Natural killer cell (primary cell): ENCODE results near the gene P4HA2. TPM values are rescaled to one million over a fixed set of nuclear protein-coding genes. Genes with fewer than 3 reads are reported as not detected.

Experiments
- ATAC-seq, 3 donors: fragments of 150-1000 bp in 2 of 3; fragments of 200-7000 bp in 1 of 3; cut with Tn5 transposase; 1 replicate in 1 of 3; 2 replicates in 2 of 3; pipeline ENCODE4 v1.10.0; 2021; ENCODE audit warnings: mild to moderate bottlenecking in 2 of 3, moderate library complexity in 2 of 3
- DNase-seq, 2 donors: peaks; one replicate each; pipeline versions ENCODE4 v3.0.0 to v3.0.0-alpha.2; 2013 to 2021; ENCODE audit warnings: mixed read lengths in 1 of 2
- H3K27ac ChIP-seq: one replicate; pipeline ENCODE4 v1.5.1; 2013; ENCODE audit warnings: mild to moderate bottlenecking, low read length
- H3K27me3 ChIP-seq: one replicate; pipeline ENCODE4 v1.6.1; 2013; ENCODE audit warnings: low read length; ENCODE audit not compliant: control insufficient read depth, insufficient read depth
- H3K36me3 ChIP-seq: one replicate; pipeline ENCODE4 v1.6.1; 2013; ENCODE audit warnings: low read length; ENCODE audit not compliant: control insufficient read depth, insufficient read depth
- H3K4me1 ChIP-seq: one replicate; pipeline ENCODE4 v1.6.1; 2013; ENCODE audit warnings: low read length; ENCODE audit not compliant: control insufficient read depth, insufficient read depth
- H3K4me3 ChIP-seq: one replicate; pipeline ENCODE4 v1.5.1; 2013; ENCODE audit warnings: low read length
- H3K9me3 ChIP-seq: one replicate; pipeline ENCODE4 v1.6.1; 2013; ENCODE audit warnings: low read length; ENCODE audit not compliant: control insufficient read depth, insufficient read depth
- H3K27ac Mint-ChIP-seq, 2 donors: one replicate each; pipeline ENCODE4 v1.8.0; 2022; ENCODE audit warnings: mild to moderate bottlenecking in 2 of 2, mixed read lengths in 2 of 2, moderate library complexity in 1 of 2
- H3K27me3 Mint-ChIP-seq, 2 donors: one replicate each; pipeline ENCODE4 v1.8.0; 2022; ENCODE audit warnings: low read depth in 2 of 2, mixed read lengths in 2 of 2
- H3K36me3 Mint-ChIP-seq: one replicate; pipeline ENCODE4 v1.8.0; 2022; ENCODE audit warnings: mixed read lengths
- H3K4me1 Mint-ChIP-seq, 2 donors: one replicate each; pipeline ENCODE4 v1.8.0; 2022; ENCODE audit warnings: mixed read lengths in 2 of 2
- H3K4me3 Mint-ChIP-seq: one replicate; pipeline ENCODE4 v1.8.0; 2022; ENCODE audit warnings: mild to moderate bottlenecking, moderate library complexity, mixed read lengths
- H3K9me3 Mint-ChIP-seq, 2 donors: one replicate each; pipeline ENCODE4 v1.8.0; 2022; ENCODE audit warnings: mixed read lengths in 2 of 2
- WGBS: methylation state at CpG from one replicate; pipeline ENCODE4 v1.1.7; 2013; ENCODE audit warnings: missing lambda C conversion rate; ENCODE audit not compliant: insufficient coverage; 5-methylcytosine and 5-hydroxymethylcytosine counted together
- intact Hi-C: fragments of 100-400 bp; cut with micrococcal nuclease; formaldehyde crosslinking; loops from one replicate; pipeline ENCODE4 v1.14.2; 2022
- total RNA-seq, 4 donors: library from RNA; stranded (reverse); fragments of 120-200 nt in 1 of 4; gene quantifications; one replicate each; pipeline versions ENCODE4 v1.2.3 to v1.2.4, GENCODE V29; 2013 to 2022
- TF ChIP-seq, protein P1 (sequence below): fragments of 200-600 bp; IDR thresholded peaks from one replicate; pipeline ENCODE4 v1.8.0; 2022; ENCODE audit warnings: antibody characterized with exemption

Gene P4HA2
- total RNA-seq, 3 donors from 2014 or later (not counting 1 experiment from before 2014, with no cell fraction given), result 0.20 TPM; not detected in 2

DNA sequence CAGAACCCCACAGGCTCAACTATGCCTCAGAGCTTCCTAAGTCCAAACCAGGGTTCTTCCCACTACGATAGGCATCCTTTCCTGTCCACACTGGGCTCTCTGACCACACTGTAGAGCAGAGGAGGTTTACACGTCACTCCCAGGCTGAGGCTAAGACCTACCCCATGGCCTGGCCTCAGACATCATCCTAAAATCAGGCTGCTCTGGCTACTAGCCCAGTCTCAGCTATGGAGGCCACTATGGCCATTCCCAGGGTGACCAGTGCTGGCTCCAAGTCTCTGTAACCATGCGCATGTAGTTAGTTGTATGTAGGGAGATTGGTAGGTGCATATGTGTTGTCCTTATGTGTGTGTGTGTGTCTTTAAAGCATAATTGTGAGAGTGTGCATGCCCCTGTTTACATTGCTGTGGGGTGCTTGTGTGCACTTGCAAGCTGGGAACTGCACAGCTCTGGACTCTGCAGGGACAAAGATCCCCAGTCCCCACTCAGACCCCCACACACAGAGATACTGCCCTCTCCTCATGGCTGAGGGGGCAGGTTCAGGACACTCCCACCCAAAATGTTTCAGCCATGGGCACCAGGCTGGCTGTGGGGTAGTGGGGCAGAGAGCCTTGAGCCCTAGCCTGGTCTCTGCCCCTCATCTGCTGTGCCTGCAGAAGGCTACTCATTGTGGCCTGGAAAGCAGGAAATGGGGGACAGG lies 42.1 kb upstream of the P4HA2 start:
- ATAC-seq (no peak), DNase-seq (no peak)
- H3K4me3 Mint-ChIP-seq, result no peak overlapping the region
- H3K27me3 Mint-ChIP-seq, result peaks cover 15 to 17% of the 10 kb centered on the region in 2 donors
- Histone ChIP-seq H3K36me3 (no peaks in the 10 kb centered on the region), H3K27ac (no peak overlapping the region), H3K27me3 (peaks cover 4% of the 10 kb centered on the region), H3K4me1 (peaks cover 8% of the 10 kb centered on the region), H3K9me3 (no peaks in the 10 kb centered on the region), H3K4me3 (no peak overlapping the region)
- WGBS, result 89% methylated on average over 3 of the region's 3 CpGs
- TF ChIP-seq, protein P1, sequence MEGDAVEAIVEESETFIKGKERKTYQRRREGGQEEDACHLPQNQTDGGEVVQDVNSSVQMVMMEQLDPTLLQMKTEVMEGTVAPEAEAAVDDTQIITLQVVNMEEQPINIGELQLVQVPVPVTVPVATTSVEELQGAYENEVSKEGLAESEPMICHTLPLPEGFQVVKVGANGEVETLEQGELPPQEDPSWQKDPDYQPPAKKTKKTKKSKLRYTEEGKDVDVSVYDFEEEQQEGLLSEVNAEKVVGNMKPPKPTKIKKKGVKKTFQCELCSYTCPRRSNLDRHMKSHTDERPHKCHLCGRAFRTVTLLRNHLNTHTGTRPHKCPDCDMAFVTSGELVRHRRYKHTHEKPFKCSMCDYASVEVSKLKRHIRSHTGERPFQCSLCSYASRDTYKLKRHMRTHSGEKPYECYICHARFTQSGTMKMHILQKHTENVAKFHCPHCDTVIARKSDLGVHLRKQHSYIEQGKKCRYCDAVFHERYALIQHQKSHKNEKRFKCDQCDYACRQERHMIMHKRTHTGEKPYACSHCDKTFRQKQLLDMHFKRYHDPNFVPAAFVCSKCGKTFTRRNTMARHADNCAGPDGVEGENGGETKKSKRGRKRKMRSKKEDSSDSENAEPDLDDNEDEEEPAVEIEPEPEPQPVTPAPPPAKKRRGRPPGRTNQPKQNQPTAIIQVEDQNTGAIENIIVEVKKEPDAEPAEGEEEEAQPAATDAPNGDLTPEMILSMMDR, result no peak
- H3K36me3 Mint-ChIP-seq, result no peaks in the 10 kb centered on the region
- no peak overlapping the region for H3K27ac Mint-ChIP-seq
- no peaks in the 10 kb centered on the region for H3K9me3 Mint-ChIP-seq
- peaks cover 0 to 18% of the 10 kb centered on the region in 2 donors for H3K4me1 Mint-ChIP-seq
- intact Hi-C loops, result no loop called here

GRCh38 chr5:132268769-132269551 lies 41.3 kb upstream of the P4HA2 start:
- Histone ChIP-seq H3K4me3 (no peak overlapping the region), H3K27ac (no peak overlapping the region), H3K27me3 (peaks cover 4% of the 10 kb centered on the region), H3K4me1 (peaks cover 8% of the 10 kb centered on the region), H3K9me3 (no peaks in the 10 kb centered on the region), H3K36me3 (no peaks in the 10 kb centered on the region)
- no peaks in the 10 kb centered on the region for H3K36me3 Mint-ChIP-seq
- intact Hi-C loops, result no loop called here
- ATAC-seq (no peak), DNase-seq (no peak)
- peaks cover 0 to 18% of the 10 kb centered on the region in 2 donors for H3K4me1 Mint-ChIP-seq
- TF ChIP-seq, protein P1, result no peak
- H3K9me3 Mint-ChIP-seq, result no peaks in the 10 kb centered on the region
- 71% methylated on average over 8 of the region's 8 CpGs for WGBS
- peaks cover 12 to 13% of the 10 kb centered on the region in 2 donors for H3K27me3 Mint-ChIP-seq
- H3K4me3 Mint-ChIP-seq, result no peak overlapping the region
- no peak overlapping the region for H3K27ac Mint-ChIP-seq

GRCh38 chr5:132267931-132268768 lies 40.5 kb upstream of the P4HA2 start:
- Histone ChIP-seq H3K27me3 (peaks cover 4% of the 10 kb centered on the region), H3K4me3 (no peak overlapping the region), H3K4me1 (peaks cover 8% of the 10 kb centered on the region), H3K27ac (no peak overlapping the region), H3K36me3 (no peaks in the 10 kb centered on the region), H3K9me3 (no peaks in the 10 kb centered on the region)
- H3K36me3 Mint-ChIP-seq, result no peaks in the 10 kb centered on the region
- intact Hi-C loops, result no loop called here
- peaks cover 5 to 10% of the 10 kb centered on the region in 2 donors for H3K27me3 Mint-ChIP-seq
- ATAC-seq (no peak), DNase-seq (peak in 1 of 2 donors; percentile 13)
- TF ChIP-seq, protein P1, result no peak
- H3K4me1 Mint-ChIP-seq, result peaks cover 0 to 17% of the 10 kb centered on the region in 2 donors
- WGBS, result 60% methylated on average over 4 of the region's 6 CpGs
- H3K27ac Mint-ChIP-seq, result no peak overlapping the region
- no peaks in the 10 kb centered on the region for H3K9me3 Mint-ChIP-seq
- H3K4me3 Mint-ChIP-seq, result no peak overlapping the region
